Astrocyte (in vitro differentiated cells and primary cell): ENCODE results near the gene CCDC92B.

Experiments
- EZH2 ChIP-seq: IDR thresholded peaks from 2 replicates; pipeline ENCODE4 v1.6.1; 2012; ENCODE audit warnings: mild to moderate bottlenecking, low read length, inconsistent platforms; ENCODE audit not compliant: insufficient read depth
- TF ChIP-seq, protein P1 (sequence below): IDR thresholded peaks from 2 replicates; pipeline ENCODE4 v1.5.1; 2011; ENCODE audit warnings: low read depth, mild to moderate bottlenecking, inconsistent platforms, low read length, moderate library complexity; ENCODE audit not compliant: insufficient read depth

- TF ChIP-seq, protein P1, sequence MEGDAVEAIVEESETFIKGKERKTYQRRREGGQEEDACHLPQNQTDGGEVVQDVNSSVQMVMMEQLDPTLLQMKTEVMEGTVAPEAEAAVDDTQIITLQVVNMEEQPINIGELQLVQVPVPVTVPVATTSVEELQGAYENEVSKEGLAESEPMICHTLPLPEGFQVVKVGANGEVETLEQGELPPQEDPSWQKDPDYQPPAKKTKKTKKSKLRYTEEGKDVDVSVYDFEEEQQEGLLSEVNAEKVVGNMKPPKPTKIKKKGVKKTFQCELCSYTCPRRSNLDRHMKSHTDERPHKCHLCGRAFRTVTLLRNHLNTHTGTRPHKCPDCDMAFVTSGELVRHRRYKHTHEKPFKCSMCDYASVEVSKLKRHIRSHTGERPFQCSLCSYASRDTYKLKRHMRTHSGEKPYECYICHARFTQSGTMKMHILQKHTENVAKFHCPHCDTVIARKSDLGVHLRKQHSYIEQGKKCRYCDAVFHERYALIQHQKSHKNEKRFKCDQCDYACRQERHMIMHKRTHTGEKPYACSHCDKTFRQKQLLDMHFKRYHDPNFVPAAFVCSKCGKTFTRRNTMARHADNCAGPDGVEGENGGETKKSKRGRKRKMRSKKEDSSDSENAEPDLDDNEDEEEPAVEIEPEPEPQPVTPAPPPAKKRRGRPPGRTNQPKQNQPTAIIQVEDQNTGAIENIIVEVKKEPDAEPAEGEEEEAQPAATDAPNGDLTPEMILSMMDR: no peak
- no peak for TF ChIP-seq EZH2
Observed at GRCh38 chr17:2700030-2700490, 49.4 kb downstream of the CCDC92B start.
